Stimulated activated CD8-positive, alpha-beta memory T cell treated with anti-CD3 and anti-CD28 coated beads, Interleukin-15, amount 100 ng/mL, for 24 hours (primary cell): ENCODE data around the gene CTDP1.
A peak's percentile ranks its signal among the peaks of the same experiment; 100 is the strongest.

ENCODE experiments used
- DNase-seq: peaks from one replicate; pipeline ENCODE4 v3.0.0-alpha.2; 2020; ENCODE audit warnings: low read depth

CTDP1 gene

DNA sequence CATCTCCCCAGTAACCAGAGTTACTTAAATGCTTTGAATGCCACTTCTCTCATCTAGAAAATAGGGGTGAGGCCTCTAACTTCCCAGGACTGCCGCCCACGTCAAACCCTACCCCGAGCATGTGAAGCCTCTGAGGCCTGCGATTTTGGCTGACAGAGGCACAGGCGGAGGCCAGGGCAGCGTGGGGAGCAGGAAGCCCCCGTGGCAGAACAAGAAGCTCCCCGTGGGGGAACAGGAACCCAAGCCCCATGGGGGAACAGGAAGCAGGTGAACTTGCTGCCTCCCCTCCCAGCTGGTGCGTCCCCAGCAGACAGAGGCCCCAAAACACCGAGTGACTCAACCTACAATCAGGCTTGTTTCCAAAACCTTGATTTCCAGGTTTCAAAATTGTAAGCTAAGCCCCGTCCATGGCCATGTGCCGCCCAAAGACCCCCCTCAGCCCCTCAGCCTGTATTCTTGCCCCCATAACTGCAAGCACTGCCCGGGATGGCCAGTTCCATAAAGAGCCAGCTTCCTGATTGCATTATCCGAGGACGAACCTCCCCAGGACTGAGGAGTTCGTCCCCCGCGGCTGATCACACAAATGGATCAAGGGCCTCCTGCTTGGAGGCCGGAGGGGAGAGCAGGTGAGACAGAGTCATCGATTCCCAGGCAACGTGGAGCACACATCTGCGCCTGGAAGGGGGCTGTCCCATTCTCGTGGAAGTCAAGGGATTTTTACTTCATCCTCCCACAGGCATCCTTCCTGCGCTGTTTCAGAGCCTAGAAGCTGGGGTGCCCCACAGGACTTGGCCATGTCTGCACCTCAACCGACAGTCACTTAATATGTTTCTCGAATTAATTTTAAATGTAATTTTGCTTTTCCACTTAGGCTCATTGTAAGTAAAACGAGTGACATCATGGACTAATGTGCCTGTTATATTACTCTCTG, 36.3 kb upstream of the CTDP1 start:
- DNase-seq = no peak

DNA sequence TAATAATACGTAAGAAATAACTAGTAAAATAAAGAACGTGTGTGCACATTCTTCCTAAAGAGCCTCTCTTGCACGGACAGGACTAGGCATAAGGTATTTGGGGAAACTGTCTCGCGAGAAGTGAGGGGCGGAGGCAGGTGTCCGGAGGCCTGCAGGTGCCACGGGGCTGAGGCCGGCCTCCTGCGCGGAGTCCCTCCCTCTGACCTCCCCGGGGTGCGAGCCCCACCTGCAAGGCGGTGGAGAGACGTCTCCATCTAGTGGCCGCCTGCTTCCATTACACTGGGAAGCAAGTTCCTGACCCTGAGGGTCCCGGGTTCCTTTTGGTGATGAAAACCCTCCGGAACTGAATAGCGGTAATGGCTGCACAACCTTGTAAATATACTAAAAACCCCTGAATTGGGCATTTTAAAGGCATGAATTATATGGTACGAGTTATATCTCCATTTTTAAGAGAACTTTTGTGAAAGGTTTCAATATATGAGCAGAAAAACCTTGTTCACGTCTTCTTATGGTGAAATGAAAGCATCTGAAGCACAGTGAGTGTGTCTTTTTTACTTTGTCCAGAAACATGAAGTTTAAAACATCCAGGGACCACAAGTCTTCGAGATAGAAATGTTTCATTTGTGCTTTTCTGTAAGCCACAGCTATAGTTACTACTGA, 35.5 kb upstream of the CTDP1 start:
- peak; percentile 48 for DNase-seq

DNA sequence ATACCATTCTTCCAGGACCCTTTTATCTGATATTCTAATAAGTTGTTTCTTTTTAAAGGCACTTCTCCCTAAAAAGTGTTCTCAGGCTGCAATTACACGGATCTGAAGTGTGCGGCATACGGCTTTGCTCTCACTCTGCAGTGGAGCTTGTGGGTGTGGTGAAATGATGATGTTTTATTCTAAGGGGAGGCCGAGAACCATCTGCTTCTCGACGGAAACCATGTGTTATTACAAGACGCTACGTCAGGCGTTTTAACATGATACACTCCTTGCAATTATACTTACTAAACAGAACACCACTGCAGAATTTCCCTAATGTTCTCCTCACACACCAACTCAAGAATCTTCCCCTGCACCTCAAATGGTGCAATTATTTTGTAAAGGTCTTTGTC, 34.9 kb upstream of the CTDP1 start:
- DNase-seq = no peak

DNA sequence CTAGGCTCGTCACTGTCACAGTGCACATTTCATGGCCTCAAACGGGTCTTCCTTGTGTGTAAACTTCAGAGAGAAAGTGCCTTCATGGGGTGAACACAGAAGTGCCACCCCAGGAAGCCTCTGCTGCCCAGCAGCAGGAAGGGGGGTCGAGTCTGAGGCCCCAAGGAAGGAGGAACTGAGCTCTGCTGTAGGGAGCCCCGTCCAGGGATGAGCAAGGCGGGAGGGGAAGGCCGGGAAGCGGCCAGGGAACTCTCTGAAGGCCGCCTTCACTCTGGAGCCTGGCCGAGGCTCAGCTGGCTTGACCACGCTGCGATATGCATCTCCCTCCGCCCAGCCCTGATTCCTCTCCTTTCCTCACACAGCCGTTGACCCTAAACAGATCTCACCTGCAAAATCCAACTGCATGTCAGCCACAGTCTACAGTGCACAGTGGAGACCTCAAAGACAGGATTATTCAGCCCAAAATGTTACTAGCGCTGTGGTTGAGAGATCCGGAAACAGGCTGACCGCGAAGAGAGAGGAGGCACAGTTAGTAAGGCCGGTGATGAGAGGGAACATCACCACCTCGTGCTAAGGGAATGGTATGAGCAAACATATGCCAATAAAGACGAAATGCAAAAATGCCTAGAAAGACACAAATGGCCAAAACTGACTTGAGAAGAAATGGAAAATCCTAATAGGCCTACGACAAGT, 34.2 kb upstream of the CTDP1 start:
- no peak for DNase-seq

DNA sequence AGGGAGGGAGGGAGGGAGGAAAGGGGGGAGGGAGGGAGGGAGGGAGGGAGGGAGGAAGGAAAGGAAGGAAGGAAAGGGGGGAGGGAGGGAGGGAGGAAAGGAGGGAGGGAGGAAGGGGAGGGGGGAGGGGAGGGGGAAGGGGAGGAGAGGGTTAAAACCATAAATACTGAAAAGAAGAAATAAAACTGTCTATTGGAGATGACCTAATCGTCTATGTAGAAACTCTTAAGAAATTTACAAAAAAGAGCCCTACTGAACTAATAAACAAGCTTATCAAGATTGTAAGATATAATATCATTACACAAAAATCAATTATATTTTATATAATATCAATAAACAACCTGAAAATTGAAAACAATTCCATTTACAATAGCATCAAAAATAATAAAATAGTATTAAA, 32.3 kb upstream of the CTDP1 start:
- DNase-seq = no peak

DNA sequence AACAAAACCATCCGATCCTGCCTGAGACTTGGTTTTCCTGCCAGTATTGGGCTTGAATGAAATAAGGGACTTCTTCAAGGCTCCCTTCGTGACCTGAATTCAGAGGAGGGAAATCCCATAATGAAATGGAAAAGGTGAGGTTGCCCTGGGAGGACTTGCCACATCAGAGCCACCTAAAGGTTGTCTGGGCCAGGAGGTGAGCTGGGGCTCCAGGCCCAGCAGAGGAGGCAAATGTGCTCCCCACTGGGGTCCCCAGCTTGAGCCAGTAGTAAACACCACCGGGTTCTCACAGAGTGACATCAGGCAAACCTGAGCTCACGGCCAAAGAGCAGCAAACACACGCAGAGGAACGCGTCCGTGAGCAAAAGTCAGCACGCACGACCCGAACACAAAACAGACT, 28.6 kb upstream of the CTDP1 start:
- DNase-seq = no peak

DNA sequence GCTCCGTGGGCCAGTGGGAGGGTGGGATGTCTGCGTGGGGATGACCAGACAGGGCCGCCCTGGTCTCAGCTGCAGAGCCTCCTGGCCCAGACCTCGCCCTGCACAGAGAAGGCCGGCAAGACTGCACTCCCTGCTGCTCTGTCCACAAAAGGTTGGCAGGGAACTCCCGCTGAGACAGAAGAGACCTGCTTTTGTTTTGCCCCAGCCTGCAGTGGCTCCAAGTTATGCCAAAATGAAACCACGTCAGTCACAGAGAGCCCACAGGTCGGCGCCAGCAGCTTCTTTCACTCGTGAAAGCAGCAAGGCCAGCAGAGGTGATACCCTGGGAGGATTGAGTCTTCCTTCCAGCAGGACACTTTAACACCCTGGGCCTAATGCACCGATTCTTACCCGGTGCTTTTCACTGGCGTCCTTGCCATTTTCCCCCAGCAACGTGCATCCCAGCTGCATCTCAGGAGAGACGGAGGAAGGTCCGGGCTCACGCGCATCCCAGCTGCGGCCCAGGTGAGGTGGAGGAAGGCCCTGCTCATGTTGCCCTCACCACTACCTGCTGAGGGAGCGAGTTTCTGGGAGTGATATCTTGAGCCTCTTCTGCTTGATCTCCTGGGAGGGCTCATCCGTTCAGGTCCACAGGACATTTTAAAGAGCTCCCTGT, 22.1 kb upstream of the CTDP1 start:
- DNase-seq = no peak

DNA sequence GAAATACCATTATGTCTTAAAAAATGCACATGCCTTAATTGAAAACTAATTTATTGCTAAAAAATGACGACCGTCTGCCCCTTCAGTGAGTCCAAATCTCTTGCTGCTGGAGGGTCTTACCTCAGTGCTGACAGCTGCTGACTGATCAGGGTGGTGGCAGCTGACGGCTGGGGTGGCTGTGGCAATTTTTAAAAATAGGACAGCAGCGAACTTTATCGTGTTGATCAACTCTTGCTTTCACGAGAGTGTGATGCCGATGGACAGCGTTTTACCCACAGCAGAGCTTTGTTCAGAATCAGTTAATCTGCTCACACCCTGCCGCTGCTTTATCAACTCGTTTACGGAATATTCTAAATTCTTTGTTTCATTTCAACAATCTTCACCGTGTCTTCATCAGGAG, 21.2 kb upstream of the CTDP1 start:
- DNase-seq = no peak

DNA sequence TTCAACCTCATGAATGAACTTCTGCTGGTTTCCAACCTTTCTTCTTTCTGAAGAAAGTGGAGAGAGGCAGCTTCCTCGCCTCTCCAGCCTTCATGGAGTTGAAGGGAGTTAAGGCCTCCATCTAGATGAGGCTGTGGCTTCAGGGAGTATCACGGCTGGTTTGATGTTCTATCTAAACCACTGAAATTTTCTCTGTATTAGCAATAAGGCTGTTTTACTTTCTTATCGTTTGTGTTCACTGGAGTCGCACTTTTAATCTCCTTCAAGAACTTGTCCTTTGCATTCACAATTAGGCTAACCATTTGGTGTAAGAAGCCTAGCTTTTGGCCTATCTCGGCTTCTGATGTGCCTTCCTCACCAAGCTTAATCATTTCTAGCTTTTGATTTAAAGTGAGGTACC, 19.9 kb upstream of the CTDP1 start:
- DNase-seq = no peak

DNA sequence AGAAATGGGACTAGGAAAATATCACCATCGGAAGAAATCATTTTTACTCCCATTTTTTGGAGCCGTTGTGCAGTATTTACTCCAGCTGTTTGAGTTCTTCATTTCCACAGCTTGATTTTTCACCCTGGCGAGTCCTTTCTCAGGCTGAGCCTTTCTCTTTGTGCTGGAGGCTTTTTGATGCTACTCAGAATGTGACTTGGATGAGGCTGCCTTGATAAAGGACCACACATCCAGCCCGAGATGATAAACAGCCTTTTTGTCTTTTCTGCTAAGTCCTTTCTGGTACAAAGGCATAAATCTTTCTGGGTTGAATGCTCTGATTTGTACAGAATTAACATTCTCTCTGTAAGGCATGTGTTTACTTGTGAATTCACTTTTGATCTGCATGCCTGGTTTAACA, 17.6 kb upstream of the CTDP1 start:
- DNase-seq = no peak

DNA sequence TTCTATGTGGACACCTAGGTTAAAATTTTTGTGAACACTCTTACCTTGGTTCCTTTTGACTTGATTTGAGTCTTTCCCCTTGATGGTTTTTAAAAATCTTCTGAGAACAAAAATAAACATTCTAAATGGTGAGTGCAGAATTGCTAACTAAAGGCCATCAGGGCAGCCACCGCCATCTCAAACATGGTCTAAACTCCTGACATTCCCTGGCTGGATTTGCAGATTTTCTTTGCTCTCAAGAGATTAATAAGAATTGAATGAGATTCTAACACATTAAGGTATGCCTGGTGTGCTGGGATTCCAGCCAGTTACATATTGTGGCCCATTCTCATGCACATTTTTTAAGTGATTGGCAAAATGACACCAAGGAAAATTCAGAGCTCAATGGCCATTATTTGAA, 17.2 kb upstream of the CTDP1 start:
- no peak for DNase-seq

DNA sequence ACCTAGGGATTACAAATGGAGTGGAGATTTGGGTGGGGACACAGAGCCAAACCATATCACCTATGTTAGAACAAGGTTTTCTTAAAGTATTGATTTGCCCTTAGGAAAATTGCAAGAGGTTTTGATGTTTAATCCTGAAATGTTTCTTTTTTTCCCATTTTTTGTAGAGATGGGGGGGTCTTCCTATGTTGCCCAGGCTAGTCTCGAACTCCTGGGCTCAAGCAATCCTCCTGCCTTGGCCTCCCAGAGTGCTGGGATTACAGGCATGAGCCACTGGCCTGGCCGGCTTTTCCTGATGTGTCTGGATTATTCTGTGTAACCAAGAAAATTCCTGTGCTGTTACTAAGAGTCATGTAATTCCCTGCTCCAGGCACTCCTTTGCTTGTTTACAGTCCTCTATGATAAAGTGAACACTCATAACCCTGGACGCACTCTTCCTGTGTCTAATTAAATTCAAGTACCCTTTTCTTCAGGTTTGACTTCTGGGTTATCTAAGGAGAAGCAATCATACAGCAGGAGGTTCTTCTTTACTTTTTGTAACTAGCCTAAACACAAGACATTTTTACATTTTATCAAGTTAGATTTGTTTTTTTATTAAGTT, 15.0 kb upstream of the CTDP1 start:
- no peak for DNase-seq

DNA sequence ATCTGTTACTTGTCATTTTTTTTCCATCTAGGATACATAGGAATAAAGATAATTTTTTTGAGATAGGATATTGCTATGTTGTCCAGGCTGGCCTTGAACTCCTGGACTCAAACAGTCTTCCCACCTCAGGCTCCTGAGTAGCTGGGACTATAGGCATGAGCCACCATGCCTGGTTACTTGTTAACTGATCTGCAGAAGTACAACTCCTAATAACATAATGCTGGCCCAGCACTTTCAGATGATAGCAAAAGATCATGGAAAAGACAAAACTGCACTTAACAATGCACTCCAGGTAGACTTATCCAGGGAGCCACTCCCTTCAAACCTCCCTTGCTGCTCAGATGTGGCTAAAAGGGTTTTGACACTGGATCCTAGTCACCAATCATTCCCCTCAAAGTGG, 11.4 kb upstream of the CTDP1 start:
- DNase-seq = no peak

DNA sequence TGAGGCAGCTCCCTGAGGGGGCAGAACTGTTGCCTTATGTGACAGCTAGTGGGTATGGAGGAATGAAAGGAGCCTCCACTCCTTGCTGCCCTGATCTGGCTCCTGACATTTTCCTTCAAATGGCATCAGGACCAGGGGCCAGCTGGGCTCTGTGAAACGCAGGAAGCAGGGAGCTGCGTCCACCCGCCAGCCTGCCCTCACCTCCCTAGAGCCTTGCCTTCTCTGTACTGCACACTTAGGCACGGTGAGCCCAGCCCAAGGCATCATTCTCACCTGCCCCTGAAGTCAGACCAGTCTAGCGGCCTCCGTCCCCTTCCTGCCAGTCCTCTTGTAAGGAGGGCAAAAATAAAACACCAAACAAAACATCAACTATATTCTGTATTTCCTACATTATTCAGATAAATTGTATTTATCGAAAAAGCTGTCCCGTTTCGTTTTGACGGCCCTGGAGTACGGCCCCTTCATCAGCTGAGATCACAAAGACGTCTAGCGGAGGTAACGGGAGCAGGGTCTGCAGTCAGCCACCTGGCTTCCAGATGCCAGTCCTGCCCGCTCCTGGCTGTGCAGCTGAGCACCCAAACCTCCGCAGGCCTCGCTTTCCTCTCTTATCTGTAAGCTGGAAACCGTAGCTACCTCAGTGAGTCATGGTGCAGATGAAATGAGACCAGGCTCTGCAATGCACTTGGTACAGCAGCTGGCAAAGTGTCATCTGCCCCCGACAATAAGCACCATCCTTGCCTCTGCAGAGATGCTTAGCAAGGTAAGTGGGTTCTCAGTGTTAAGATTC, 6.9 kb upstream of the CTDP1 start:
- no peak for DNase-seq

DNA sequence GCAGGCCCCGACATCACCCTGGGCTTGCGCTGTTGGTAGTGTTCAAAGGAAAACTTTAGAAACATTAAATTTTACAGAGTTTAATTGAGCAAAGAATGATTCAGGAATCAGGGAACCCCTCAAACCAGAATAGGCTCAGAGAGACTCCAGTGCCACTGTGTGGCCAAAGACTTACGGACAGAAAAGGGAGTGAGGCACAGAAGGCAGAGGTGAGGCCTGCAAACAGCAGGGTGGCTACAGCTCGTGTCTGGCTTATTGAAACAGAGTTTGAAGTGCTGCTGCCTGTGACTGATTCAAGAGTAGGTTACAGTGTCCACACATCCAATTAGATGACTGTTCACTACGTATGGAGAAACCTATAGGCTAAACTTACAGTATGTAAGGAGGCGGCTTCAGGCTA, 2.4 kb upstream of the CTDP1 start:
- DNase-seq = no peak

DNA sequence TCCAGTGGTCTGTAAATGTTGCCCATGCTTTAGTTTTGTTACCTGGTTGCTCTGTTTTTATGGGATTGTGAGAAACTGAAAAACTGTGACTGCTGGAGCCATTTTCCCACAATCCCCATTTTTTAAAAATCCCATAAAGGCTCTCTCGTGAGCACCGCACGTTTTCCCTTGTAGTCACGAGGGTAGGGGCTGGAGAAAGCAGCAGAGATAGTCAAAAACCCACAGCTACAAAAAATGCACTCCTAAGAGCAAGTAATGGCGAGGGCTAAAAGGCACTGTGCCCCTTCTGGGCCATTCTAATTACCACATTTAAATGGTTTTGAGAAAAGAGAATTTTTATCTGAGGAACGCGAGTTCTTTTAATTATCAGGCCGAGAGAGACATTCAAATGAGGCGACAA, 1.8 kb upstream of the CTDP1 start:
- DNase-seq = no peak

DNA sequence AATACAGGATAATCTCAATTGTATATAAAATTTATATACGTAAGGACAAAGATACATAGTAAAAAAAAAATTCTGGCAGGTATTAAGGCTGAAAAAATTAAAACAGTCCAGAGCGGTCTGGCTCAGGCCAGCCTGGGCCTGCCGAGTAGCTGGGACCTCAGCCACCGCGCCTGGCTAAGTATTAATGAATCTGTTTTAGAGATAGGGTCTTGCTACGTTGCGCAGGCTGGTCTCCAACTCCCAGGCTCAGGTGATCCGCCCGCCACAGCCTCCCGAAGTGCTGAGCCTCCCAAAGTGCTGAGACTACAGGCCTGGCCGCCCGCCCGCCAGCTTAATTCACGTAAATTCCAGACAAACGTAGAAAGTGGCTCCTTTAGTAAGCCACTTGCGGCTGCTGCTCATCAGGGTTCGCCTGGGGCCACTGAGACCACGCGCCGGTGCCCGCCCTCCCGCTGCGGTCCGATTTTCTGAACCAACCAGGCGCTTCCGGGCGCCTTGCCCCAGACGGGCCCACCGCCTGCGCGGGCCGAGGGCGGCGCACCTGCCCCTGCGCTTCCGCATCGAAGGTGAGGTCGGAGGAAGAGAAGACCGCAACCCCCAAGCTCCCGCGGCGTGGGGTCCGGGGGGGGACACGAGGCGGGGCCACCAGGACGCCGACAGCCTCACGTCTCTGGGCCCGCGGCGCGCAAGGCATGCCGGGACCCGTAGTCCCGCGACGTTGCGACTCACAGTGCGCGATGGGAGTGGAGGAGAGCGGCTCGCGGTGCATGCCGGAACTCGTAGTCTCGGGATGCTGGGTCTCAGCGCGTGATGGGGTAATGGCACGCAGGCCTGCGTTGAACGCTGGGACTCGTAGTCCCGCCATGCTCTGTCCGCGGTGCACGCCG, 695 bp upstream of the CTDP1 start:
- DNase-seq = peak; percentile 86

DNA sequence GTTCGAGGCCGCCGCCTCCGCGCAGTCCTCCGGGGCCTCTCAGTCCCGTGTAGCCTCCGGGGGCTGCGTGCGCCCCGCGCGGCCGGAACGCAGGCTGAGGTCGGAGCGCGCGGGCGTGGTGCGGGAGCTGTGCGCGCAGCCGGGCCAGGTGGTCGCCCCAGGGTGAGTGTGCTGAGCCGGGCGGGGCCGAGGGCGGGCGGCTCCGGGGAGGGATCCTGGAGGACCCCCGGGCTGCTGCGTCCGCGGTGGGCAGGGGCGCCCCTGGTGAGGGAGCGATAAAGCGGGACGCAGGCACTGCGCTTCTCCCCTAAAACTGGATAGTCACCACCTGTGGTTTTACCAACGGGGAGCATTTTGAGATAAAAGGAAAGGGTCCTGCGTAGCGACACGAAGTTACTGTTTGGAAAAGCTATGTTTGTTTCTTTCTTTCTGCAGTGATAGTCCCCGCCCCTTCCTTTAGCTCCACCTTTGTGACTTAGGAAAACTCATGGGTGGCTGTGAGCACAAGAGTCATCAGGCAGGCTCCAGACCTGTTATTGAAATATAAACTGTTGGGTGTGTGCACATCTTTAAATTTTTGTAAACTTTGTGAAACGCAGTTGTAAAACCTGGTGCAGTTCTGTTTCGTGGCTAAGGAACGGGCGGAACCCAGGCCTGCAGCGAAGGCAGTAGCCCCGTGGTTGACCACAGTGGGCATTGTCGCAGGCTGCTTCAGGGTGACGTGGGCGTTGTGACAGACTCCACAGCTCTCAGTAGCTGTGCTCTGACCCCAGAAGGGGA, 687 bp downstream of the CTDP1 start:
- DNase-seq = no peak

DNA sequence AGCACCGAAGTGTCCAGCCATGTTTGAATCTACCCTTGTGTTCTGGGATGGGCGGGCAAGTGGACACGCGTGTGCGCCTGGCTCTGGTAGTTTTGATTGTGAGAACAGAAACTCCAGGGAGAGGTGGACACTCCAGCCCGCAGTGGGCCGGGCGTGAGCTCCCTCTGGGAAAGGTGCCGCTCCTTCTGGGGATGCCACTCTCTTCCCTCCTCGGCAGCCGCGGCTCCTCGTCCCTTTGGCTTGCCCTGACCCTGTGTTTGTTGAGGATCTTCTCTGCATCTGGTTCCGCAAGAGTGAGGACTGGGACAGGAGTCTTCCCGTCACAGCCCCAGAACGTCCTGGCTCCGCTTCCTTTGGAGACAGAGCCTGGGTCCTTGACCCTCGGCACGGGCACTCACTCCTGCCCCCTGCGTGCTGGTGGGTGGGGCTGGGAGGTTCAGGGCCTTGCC, 1.3 kb downstream of the CTDP1 start:
- no peak for DNase-seq
